ENCODE data around the gene VMAC. TPM values are rescaled to one million over a fixed set of nuclear protein-coding genes. Genes with fewer than 3 reads are reported as not detected.

VMAC gene
- total and polyA plus RNA-seq, 2 of the 8 experiments (the other 6 are each of a cell fraction or from before 2014, with no cell fraction given) = 1.3 to 2.2 TPM

GRCh38 chr19:5864725-5865486, 39.8 kb upstream of the VMAC start:
- Histone ChIP-seq H3K14ac (ENCODE audit: insufficient read length) (no peak overlapping the region), H3K23me2 (ENCODE audit: low read depth, low read length) (no peaks in the 10 kb centered on the region), H4K91ac (replicated peaks; ENCODE audit: insufficient read length, low read length) (peak overlapping the region; percentile 65), H3K4me1 (replicated peaks in 1 of 4; ENCODE audit: control insufficient read depth in 3 of 4, insufficient read depth in 4 of 4, low read length in 3 of 4) (no peaks in the 10 kb centered on the region; a peak in 1 of 7 replicates), H2AK5ac (ENCODE audit: low read depth, low read length) (no peak overlapping the region; the same call in 1 of the 2 replicates), H3K56ac (replicated peaks; ENCODE audit: insufficient read length, low read depth, low read length) (no peak overlapping the region), H3K79me2 (ENCODE audit: control insufficient read depth in 1 of 2, insufficient read depth in 2 of 2, low read length in 2 of 2) (no peaks in the 10 kb centered on the region), H3K9me3 (ENCODE audit: insufficient read depth in 2 of 2, low read depth in 1 of 2, low read length in 1 of 2) (no peaks in the 10 kb centered on the region), H3K4ac (replicated peaks; ENCODE audit: insufficient read length, low read depth, low read length) (peak overlapping the region; percentile 69), H3K18ac (ENCODE audit: extremely low read depth, low read length) (no peak overlapping the region), H4K20me1 (replicated peaks in 1 of 2; ENCODE audit: control insufficient read depth in 1 of 2, insufficient read depth in 2 of 2, low read length in 2 of 2) (no peaks in the 10 kb centered on the region), H4K8ac (ENCODE audit: extremely low read depth, insufficient read depth, low read length) (no peak overlapping the region), H2BK12ac (ENCODE audit: low read depth, low read length) (0 out of 2 replicates have a peak overlapping the region, but pooled peaks have one; percentile 50), H3K23ac (ENCODE audit: insufficient read length) (no peak overlapping the region), H3K36me3 (ENCODE audit: control insufficient read depth in 2 of 4, insufficient read depth in 4 of 4, low read length in 3 of 4) (no peaks in the 10 kb centered on the region), H2BK15ac (ENCODE audit: low read length) (no peak overlapping the region), H4K5ac (ENCODE audit: insufficient read length, low read depth, low read length) (no peak overlapping the region), H3K4me2 (ENCODE audit: insufficient read depth in 1 of 2, low read depth in 2 of 2, low read length in 2 of 2) (no peak overlapping the region), H3K27ac (ENCODE audit: low read depth, low read length) (no peak overlapping the region), H3K9ac (replicated peaks in 1 of 4; ENCODE audit: extremely low read depth in 1 of 4, low read depth in 3 of 4, low read length in 3 of 4) (no peak overlapping the region), H2AFZ (ENCODE audit: low read length) (no peak overlapping the region), H2BK5ac (ENCODE audit: low read depth, low read length) (0 out of 2 replicates have a peak overlapping the region, but pooled peaks have one; percentile 5), H2BK20ac (ENCODE audit: low read length) (no peak overlapping the region), H2BK120ac (replicated peaks; ENCODE audit: low read depth, low read length) (peak overlapping the region; percentile 43), H3K27me3 (replicated peaks in 1 of 4; ENCODE audit: control insufficient read depth in 3 of 4, extremely low read depth in 1 of 4, insufficient read depth in 3 of 4, low read length in 3 of 4) (peaks cover 0 to 2% (median 1%) of the 10 kb centered on the region in 4 experiments; a peak in 2 of 7 replicates), H3K79me1 (ENCODE audit: low read depth, low read length) (no peaks in the 10 kb centered on the region), H3K4me3 (ENCODE audit: extremely low read depth in 1 of 4, insufficient read depth in 2 of 4, low read depth in 3 of 4, low read length in 4 of 4) (no peak overlapping the region)
- no peak for FAIRE-seq
- CTCF ChIA-PET (ENCODE audit: partially characterized antibody) = interaction anchor here (1.0 to 1.7 kb wide), 4 partner anchors 9 to 61 kb away, joined by 3 to 4 read pairs (median 4); partner anchors contain the start of gene FUT3
- no peak for DNase-seq (ENCODE audit: low read depth in 1 of 2, low spot score in 2 of 2)
- POLR2A ChIA-PET (ENCODE audit: partially characterized antibody) = interaction anchor here (2.1 kb wide), 2 partner anchors 26 to 36 kb away, joined by 6 to 7 read pairs; no protein-coding TSS in a partner anchor
- TF ChIP-seq, protein P1, sequence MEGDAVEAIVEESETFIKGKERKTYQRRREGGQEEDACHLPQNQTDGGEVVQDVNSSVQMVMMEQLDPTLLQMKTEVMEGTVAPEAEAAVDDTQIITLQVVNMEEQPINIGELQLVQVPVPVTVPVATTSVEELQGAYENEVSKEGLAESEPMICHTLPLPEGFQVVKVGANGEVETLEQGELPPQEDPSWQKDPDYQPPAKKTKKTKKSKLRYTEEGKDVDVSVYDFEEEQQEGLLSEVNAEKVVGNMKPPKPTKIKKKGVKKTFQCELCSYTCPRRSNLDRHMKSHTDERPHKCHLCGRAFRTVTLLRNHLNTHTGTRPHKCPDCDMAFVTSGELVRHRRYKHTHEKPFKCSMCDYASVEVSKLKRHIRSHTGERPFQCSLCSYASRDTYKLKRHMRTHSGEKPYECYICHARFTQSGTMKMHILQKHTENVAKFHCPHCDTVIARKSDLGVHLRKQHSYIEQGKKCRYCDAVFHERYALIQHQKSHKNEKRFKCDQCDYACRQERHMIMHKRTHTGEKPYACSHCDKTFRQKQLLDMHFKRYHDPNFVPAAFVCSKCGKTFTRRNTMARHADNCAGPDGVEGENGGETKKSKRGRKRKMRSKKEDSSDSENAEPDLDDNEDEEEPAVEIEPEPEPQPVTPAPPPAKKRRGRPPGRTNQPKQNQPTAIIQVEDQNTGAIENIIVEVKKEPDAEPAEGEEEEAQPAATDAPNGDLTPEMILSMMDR (IDR thresholded peaks at IDR 0.05; ENCODE audit: control extremely low read depth in 1 of 3, insufficient read depth in 1 of 3, low read depth in 1 of 3, low read length in 3 of 3) = peak in 2 of 3 experiments; percentile 21 to 35; a peak in 3 of 4 replicates
- no peak for TF ChIP-seq PHF8 (conservative IDR thresholded peaks at IDR 0.05; ENCODE audit: low read depth, low read length)
- 0 out of 2 replicates have a peak, but pooled peaks have one; percentile 24 for TF ChIP-seq TEAD4 (IDR thresholded peaks at IDR 0.05; ENCODE audit: low read depth, low read length)
- 98% methylated on average over 14 of the region's 14 CpGs; no CpG with 5 or more reads in 1 of the 2 experiments for WGBS, 2 experiments (ENCODE audit: extremely low coverage in 1 of 2, insufficient coverage in 1 of 2, insufficient read length in 1 of 2, insufficient replicate concordance in 2 of 2, low coverage in 1 of 2, low lambda C conversion rate in 2 of 2, missing lambda C conversion rate in 1 of 2)
